ENCODE data around the gene MAPRE2.

Gene MAPRE2

GRCh38 chr18:35062408-35062807, 21.2 kb downstream of the MAPRE2 start:
- DNase-seq (ENCODE audit: low read depth, low spot score), result no peak

GRCh38 chr18:35063875-35064690, 22.9 kb downstream of the MAPRE2 start:
- no peak for DNase-seq (ENCODE audit: low read depth, low spot score)

GRCh38 chr18:35067454-35067853, 26.2 kb downstream of the MAPRE2 start:
- DNase-seq (ENCODE audit: low read depth, low spot score), result no peak

- DNase-seq (ENCODE audit: low read depth, low spot score), result no peak
Observed at GRCh38 chr18:35071819-35072247, 30.6 kb downstream of the MAPRE2 start.

DNA sequence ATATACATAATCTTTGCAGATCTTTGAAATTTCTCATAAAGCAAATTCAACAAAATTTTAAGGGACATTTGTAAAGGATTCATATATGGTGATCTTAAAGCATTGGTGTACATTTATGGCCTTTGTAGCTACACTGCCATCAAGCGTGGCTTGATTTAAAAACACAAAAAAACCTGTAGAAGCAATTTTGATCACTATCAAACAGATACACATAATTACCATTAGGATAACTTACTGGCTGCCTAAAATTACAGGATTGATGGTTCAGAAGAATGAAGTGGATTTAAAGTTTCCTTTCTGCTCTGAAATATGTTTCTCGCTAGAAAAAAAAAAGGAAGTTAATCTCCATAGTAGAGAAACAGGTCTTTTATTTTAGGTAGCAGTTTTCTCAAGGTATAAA, 31.4 kb downstream of the MAPRE2 start:
- no peak for DNase-seq (ENCODE audit: low read depth, low spot score)

DNA sequence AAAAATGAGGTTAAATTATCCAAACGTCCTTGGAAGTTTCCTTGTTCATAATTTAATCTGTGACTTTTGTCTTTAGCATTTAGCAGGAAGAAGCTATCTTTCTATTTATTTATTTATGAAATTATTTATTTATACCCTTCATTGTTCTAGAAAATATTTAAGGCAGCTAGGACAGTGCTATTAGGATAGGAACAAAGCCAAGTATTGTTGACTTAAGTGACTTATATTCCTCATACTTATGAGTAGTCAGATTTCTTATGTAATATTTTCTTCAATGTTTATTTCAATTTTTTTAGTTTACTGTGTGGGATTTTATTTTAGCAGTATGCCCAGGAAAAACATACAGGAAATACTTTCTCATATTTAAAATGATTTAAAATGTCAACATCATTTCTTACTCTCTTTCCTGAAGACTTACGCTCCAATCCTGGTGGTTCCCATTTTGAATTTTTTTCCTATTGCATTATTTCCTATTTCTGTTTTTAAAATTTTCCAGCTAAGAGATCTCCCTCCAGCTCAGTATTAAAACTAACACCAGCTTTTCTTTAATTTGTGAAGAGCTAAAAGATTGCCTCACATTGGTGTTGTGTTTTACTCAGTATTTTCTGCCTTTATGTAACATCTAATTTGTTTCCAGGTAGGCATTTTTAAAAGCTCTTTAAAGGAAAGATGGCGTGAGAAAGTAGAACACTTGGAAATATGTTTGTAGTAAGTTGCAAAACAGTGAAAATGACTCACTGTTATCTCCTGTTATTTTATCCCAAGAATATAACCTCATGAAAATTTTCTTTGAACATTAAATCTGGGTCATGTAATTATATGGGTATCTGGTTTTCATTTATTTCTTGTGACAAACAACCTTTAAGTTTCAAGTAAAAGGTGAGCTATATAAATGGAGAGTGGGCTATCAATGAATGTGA, 32.2 kb downstream of the MAPRE2 start:
- DNase-seq (ENCODE audit: low read depth, low spot score), result no peak

DNA sequence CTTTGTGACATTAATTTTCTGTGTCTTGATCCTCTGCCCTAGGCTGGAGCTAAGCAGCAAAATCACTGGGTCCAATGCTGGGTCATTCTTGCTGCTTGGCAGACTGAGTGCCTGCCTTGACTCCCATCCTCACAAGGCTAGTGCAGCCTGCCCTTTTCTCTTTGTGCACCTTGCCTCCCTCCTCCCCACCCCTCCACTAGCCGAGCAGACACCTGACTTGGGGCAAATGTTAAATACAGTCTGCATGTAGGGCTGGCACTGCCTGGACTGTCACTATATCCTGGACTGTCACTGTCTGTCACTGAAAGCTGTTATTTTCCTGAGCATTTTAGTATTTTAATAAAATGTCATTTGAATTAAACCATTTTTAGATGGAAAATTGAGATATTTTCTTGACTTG, 33.4 kb downstream of the MAPRE2 start:
- no peak for DNase-seq (ENCODE audit: low read depth, low spot score)

- DNase-seq (ENCODE audit: low read depth, low spot score), result no peak
Observed at GRCh38 chr18:35075132-35075531, 33.9 kb downstream of the MAPRE2 start.

DNA sequence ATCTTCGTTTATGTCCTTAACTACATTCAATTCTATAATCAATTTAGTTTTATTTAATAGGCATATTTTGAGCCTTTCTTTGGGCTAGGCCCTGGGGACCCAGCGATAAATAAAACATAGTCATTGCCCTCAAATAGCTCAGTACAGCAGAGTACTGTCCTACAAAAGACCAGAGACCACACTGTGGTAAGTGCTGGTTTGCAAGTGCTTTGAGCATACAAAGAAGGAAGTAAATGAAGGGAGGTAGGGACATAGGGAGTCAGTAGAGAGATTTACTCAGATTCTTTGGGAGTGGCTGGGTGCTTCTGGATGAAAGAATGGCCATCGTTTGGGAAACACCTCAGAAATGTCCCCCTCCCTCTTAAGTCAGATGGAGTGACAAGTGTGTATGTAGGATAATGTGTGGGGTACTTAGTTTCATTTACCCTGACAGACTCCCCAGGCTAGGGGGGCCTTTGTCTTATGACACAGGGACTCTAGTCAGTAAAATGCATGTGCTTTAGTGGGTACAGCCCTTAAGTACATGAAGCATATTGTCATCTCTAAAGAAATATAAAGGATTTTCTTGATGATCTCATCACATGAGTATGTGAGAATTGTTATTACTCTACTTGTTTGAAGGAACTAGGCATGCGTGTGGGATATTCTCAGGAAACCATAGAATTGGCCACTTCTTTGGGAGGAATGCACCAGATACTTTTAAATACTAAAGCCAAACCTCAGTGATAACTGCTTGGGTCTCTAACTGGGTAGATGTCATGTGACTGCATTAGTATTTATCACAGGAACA, 35.1 kb downstream of the MAPRE2 start:
- no peak for DNase-seq (ENCODE audit: low read depth, low spot score)

DNA sequence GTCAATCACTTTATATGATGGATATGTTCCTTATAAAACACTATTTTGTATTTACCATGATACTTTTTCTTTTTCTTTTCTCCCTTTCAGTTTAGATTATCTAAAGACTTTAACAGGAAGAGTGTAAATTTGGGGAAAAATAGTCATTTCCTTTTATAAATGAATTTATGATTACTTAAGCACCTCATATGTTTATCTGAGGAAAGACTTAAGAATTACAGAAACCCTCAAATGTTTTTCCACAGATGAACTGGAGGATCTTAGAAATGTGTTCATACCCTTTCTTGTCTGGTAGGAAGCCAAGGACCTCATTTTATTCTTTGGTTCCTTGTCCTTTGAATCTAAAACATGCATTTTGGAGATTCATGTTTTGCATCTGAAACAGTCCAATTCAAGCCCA, 36.7 kb downstream of the MAPRE2 start:
- DNase-seq (ENCODE audit: low read depth, low spot score), result no peak

DNA sequence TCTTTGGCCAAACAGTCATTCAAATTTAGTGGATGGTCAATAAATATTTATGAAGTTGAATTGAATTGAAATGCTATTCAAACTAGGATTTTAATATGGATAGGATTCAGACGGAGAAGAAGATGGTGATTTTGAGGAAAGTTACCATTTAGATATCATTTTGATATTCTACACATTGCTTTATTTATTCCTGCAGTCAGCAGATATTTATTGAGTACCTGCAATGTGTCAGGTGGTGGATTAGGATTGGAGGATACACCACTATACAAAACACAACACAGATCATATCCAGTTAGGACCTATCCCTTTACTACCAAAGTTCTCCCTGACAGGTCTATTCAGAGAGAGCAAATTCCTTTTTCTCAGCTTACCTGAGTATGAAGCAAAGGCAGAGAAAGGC, 38.8 kb downstream of the MAPRE2 start:
- no peak for DNase-seq (ENCODE audit: low read depth, low spot score)

DNA sequence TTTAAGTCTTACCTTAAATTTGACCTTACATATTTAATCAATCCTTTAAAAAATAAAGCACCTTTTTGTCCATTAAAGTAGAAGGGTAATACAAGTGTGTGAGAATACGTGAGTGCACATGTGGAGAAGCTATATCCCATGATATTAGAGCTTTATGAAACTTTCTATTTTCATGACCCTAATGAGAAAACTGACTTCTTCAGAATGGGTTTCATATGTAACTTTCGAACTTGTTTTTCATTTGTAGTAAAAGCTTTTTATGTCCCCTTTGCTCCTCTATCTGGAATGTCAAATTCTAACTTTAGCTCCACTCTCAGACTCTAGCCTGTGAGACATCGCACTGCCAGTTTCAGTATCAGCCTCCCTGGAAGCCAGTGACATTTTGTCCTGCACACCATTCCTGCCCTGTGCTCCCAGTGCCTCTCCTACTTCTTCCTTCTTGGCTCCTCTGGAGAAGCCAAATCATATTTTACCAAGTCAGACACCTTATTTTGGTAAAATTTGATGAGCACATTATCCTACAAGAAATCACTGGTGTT, 42.0 kb downstream of the MAPRE2 start:
- no peak for DNase-seq (ENCODE audit: low read depth, low spot score)

DNA sequence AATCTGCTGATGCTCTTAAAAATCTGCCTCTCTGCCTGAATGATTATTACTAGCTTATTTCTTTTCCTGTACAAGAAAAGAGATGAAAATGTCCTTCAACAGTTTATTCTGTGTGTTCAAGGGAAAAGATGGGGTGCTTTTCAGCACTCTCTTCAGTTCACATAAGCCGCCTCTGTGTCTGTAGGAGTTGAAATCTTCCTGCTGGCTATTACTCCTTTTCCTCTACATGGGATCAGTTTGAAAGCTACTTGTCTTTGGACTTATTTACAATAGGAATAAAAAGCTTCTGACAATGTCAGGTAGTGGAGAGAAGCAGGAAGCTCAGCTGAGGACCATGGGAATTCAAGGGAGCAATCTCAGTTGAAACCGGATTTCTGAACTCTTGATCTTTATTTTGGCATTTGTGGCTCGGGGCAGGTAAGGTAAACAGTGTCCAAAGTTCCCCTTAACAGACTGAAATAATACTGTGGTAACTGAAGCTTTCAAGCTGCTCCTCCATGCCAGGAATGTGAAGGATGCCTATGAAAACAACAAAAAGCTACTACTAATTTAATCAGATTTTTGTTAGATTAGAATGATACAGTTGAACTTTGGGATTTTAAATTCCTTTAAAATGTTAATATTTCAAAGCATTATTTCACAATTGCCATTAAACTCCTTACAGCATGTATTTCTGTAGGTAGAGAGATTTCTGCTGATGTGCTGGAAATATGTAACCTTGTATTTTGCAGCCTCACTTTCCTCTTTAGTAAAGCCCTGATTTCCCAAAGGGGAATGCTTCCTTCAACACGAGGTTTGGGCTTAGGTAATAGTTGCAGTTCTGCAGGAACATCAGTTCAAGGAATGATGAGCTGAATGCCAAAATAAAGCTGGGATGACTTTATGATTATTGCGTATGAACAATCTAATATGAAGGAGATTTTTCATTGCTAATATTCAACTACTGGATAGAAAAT, 43.6 kb downstream of the MAPRE2 start:
- DNase-seq (ENCODE audit: low read depth, low spot score), result no peak

DNA sequence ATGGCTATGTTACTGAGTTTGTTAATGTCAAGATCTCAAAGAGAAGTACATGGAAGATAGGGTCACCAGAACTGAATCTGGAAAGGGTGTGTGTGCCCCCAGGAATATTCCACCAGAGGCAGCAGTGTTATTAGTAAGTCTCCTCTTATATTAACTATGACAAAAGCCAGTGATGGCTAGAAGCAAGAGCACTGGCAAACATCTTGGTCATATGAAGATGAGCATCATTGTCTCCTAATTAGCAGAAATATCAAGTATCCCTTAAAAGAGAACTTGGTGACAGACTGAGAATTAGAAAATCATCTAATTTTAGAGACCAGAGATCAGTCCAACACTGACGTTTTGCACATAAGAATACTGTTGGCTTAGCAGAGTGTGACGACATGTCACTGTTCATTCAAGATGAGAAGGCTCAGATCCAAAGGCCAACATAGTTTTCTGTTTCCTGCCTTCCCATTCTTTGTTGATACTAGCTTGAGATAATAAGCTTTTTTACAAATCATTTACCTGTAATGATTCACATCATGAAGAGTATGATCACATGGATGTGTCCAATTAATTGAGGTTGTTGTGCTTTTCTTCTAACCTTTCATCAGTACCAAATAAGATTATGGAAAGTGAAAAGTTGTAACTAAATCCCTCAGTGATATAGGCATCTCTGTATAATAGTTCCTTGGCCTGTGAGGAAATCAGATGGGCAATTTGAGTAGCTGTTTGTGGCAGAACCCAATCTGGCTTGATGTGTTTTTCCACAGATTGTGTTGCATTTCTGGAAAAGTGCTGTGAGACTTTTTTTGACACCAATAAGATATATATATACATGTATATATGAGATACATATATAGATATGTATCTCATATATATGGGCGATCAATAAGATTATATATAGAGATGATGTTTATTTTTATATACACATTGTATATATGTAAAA, 44.5 kb downstream of the MAPRE2 start:
- no peak for DNase-seq (ENCODE audit: low read depth, low spot score)

GRCh38 chr18:35086704-35087103, 45.5 kb downstream of the MAPRE2 start:
- DNase-seq (ENCODE audit: low read depth, low spot score), result no peak

GRCh38 chr18:35087726-35088125, 46.5 kb downstream of the MAPRE2 start:
- DNase-seq (ENCODE audit: low read depth, low spot score), result no peak

DNA sequence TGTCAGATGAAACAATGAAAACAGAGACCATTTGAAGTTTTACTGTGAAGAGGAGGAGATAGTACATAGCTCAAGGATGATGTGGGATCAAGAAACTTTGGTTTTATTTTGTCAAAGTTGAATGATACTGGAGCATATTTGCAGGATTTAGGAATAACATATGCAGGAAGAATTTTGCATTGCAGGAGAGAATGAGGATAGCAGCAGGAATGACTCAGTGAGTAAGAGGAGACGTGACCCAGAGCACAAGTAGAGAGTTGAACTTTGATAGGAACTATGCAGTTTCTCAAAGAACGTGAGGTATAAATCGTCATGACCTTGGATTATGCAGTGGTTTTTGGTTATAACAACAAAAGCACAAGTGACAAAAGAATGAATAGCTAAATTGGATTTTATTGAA, 47.7 kb downstream of the MAPRE2 start:
- DNase-seq (ENCODE audit: low read depth, low spot score), result no peak

GRCh38 chr18:35089382-35089781, 48.2 kb downstream of the MAPRE2 start:
- DNase-seq (ENCODE audit: low read depth, low spot score), result no peak

- DNase-seq (ENCODE audit: low read depth, low spot score), result no peak
Observed at GRCh38 chr18:35089891-35090550, 48.8 kb downstream of the MAPRE2 start.

Measured in iPS DF 19.7 (cell line).